ENCODE data around the gene ASB16.

ASB16 gene

GRCh38 chr17:44183024-44183423 is 12.5 kb downstream of the ASB16 start:
- TF ChIP-seq CTCF (IDR thresholded peaks at IDR 0.05) = no peak
- Histone ChIP-seq H3K27me3 (no peaks in the 10 kb centered on the region), H3K27ac (no peak overlapping the region), H3K4me3 (ENCODE audit: low read depth in 1 of 2, low read length in 1 of 2) (no peak overlapping the region), H3K4me1 (ENCODE audit: control insufficient read depth in 1 of 2, insufficient read depth in 1 of 2, low read depth in 1 of 2, low read length in 1 of 2) (peaks cover 24 to 27% of the 10 kb centered on the region in 2 experiments), H3K9me3 (no peaks in the 10 kb centered on the region), H3K36me3 (peaks cover 28% of the 10 kb centered on the region)

GRCh38 chr17:44184212-44184810 is 13.8 kb downstream of the ASB16 start:
- no peak for TF ChIP-seq CTCF (IDR thresholded peaks at IDR 0.05)
- Histone ChIP-seq H3K9me3 (no peaks in the 10 kb centered on the region), H3K27me3 (no peaks in the 10 kb centered on the region), H3K27ac (no peak overlapping the region), H3K4me1 (ENCODE audit: control insufficient read depth in 1 of 2, insufficient read depth in 1 of 2, low read depth in 1 of 2, low read length in 1 of 2) (peaks cover 37 to 40% of the 10 kb centered on the region in 2 experiments), H3K36me3 (peaks cover 21% of the 10 kb centered on the region), H3K4me3 (ENCODE audit: low read depth in 1 of 2, low read length in 1 of 2) (no peak overlapping the region)

- peaks cover 37 to 40% of the 10 kb centered on the region in 2 experiments for H3K4me1 ChIP-seq (ENCODE audit: control insufficient read depth in 1 of 2, insufficient read depth in 1 of 2, low read depth in 1 of 2, low read length in 1 of 2)
- no peaks in the 10 kb centered on the region for H3K27me3 ChIP-seq
- H3K36me3 ChIP-seq = peaks cover 40% of the 10 kb centered on the region
- H3K4me3 ChIP-seq (ENCODE audit: low read depth in 1 of 2, low read length in 1 of 2) = peak within 1 kb of the TSS; percentile 92 to 98
- peak; percentile 52 for TF ChIP-seq CTCF (IDR thresholded peaks at IDR 0.05)
- H3K27ac ChIP-seq = peak within 1 kb of the TSS; percentile 98
- no peaks in the 10 kb centered on the region for H3K9me3 ChIP-seq
Observed at GRCh38 chr17:44186307-44187130, 16.0 kb downstream of the ASB16 start, which contains the start of gene TMUB2. TMUB2 (plus strand) TSS chr17:44186972; CDS start chr17:44187709, 737 bp downstream.

GRCh38 chr17:44187131-44187899 is 16.8 kb downstream of the ASB16 start:
- Histone ChIP-seq H3K27me3 (no peaks in the 10 kb centered on the region), H3K4me1 (ENCODE audit: control insufficient read depth in 1 of 2, insufficient read depth in 1 of 2, low read depth in 1 of 2, low read length in 1 of 2) (peaks cover 37 to 44% of the 10 kb centered on the region in 2 experiments), H3K9me3 (no peaks in the 10 kb centered on the region), H3K36me3 (peaks cover 40% of the 10 kb centered on the region), H3K4me3 (ENCODE audit: low read depth in 1 of 2, low read length in 1 of 2) (peak overlapping the region; percentile 92 to 98), H3K27ac (peak overlapping the region; percentile 98)
- TF ChIP-seq CTCF (IDR thresholded peaks at IDR 0.05) = no peak

- peak overlapping the region; percentile 92 to 98 for H3K4me3 ChIP-seq (ENCODE audit: low read depth in 1 of 2, low read length in 1 of 2)
- H3K27ac ChIP-seq = peak overlapping the region; percentile 98
- H3K4me1 ChIP-seq (ENCODE audit: control insufficient read depth in 1 of 2, insufficient read depth in 1 of 2, low read depth in 1 of 2, low read length in 1 of 2) = peaks cover 37 to 45% of the 10 kb centered on the region in 2 experiments
Observed at GRCh38 chr17:44188576-44189403, 18.3 kb downstream of the ASB16 start.

More at GRCh38 chr17:44188576-44189403, 18.3 kb downstream of the ASB16 start:
- no peaks in the 10 kb centered on the region for H3K27me3 ChIP-seq
- no peaks in the 10 kb centered on the region for H3K9me3 ChIP-seq
- H3K36me3 ChIP-seq = peaks cover 49% of the 10 kb centered on the region
- TF ChIP-seq CTCF (IDR thresholded peaks at IDR 0.05) = no peak

Data from neutrophil (primary cell).